Measurements from ENCODE around the gene CCDC141.
"Not testable (repeated sequence)": the region's sequence is repeated elsewhere in the genome, so short reads cannot be mapped to it uniquely, and the experiment has no call there.

CCDC141 gene

GRCh38 chr2:179020156-179020750 is 29.7 kb downstream of the CCDC141 start:
- Mint-ChIP-seq H3K4me3 (no peak overlapping the region), H3K27me3 (ENCODE audit: low read depth) (no peaks in the 10 kb centered on the region), H3K9me3 (peaks cover under 1% of the 10 kb centered on the region), H3K27ac (no peak overlapping the region), H3K4me1 (ENCODE audit: low read depth) (peaks cover 10% of the 10 kb centered on the region), H3K36me3 (ENCODE audit: low read depth) (peaks cover 1% of the 10 kb centered on the region)

GRCh38 chr2:179019260-179019659 is 30.7 kb downstream of the CCDC141 start:
- Mint-ChIP-seq H3K27me3 (ENCODE audit: low read depth) (no peaks in the 10 kb centered on the region), H3K36me3 (ENCODE audit: low read depth) (no peaks in the 10 kb centered on the region), H3K9me3 (peaks cover 6% of the 10 kb centered on the region), H3K27ac (no peak overlapping the region), H3K4me1 (ENCODE audit: low read depth) (peaks cover 5% of the 10 kb centered on the region), H3K4me3 (no peak overlapping the region)

- H3K36me3 Mint-ChIP-seq (ENCODE audit: low read depth): no peaks in the 10 kb centered on the region
Measured at GRCh38 chr2:179017773-179018357, 32.1 kb downstream of the CCDC141 start.

GRCh38 chr2:179014189-179014588 is 35.7 kb downstream of the CCDC141 start:
- H3K4me1 Mint-ChIP-seq (ENCODE audit: low read depth); H3K4me3 Mint-ChIP-seq; H3K27me3 Mint-ChIP-seq (ENCODE audit: low read depth); H3K36me3 Mint-ChIP-seq (ENCODE audit: low read depth); H3K27ac Mint-ChIP-seq: not testable (repeated sequence)
- H3K9me3 Mint-ChIP-seq: peaks cover 29% of the 10 kb centered on the region

More at GRCh38 chr2:179017773-179018357, 32.1 kb downstream of the CCDC141 start:
- no peak overlapping the region for H3K4me3 Mint-ChIP-seq
- H3K27me3 Mint-ChIP-seq (ENCODE audit: low read depth): no peaks in the 10 kb centered on the region
- H3K4me1 Mint-ChIP-seq (ENCODE audit: low read depth): peaks cover 5% of the 10 kb centered on the region
- H3K27ac Mint-ChIP-seq: no peak overlapping the region
- H3K9me3 Mint-ChIP-seq: peaks cover 15% of the 10 kb centered on the region

- no peaks in the 10 kb centered on the region for H3K27me3 Mint-ChIP-seq (ENCODE audit: low read depth)
- peaks cover 10% of the 10 kb centered on the region for H3K9me3 Mint-ChIP-seq
Measured at GRCh38 chr2:179005976-179006375, 44.0 kb downstream of the CCDC141 start.

GRCh38 chr2:178999476-178999875 is 50.5 kb downstream of the CCDC141 start:
- Mint-ChIP-seq H3K4me3 (no peak overlapping the region), H3K27me3 (ENCODE audit: low read depth) (no peaks in the 10 kb centered on the region), H3K27ac (no peak overlapping the region), H3K36me3 (ENCODE audit: low read depth) (no peaks in the 10 kb centered on the region), H3K9me3 (peaks cover 5% of the 10 kb centered on the region), H3K4me1 (ENCODE audit: low read depth) (peaks cover 3% of the 10 kb centered on the region)

More at GRCh38 chr2:179005976-179006375, 44.0 kb downstream of the CCDC141 start:
- Mint-ChIP-seq H3K36me3 (ENCODE audit: low read depth) (peaks cover 2% of the 10 kb centered on the region), H3K4me3 (no peak overlapping the region), H3K4me1 (ENCODE audit: low read depth) (no peaks in the 10 kb centered on the region), H3K27ac (no peak overlapping the region)

- Mint-ChIP-seq H3K27ac (no peak overlapping the region), H3K9me3 (peaks cover 5% of the 10 kb centered on the region), H3K27me3 (ENCODE audit: low read depth) (no peaks in the 10 kb centered on the region), H3K36me3 (ENCODE audit: low read depth) (no peaks in the 10 kb centered on the region), H3K4me1 (ENCODE audit: low read depth) (peaks cover 3% of the 10 kb centered on the region), H3K4me3 (no peak overlapping the region)
Measured at GRCh38 chr2:178998539-178998938, 51.4 kb downstream of the CCDC141 start.

- no peaks in the 10 kb centered on the region for H3K36me3 Mint-ChIP-seq (ENCODE audit: low read depth)
- no peak overlapping the region for H3K4me3 Mint-ChIP-seq
- H3K4me1 Mint-ChIP-seq (ENCODE audit: low read depth): peaks cover 3% of the 10 kb centered on the region
- peaks cover 5% of the 10 kb centered on the region for H3K9me3 Mint-ChIP-seq
- no peak overlapping the region for H3K27ac Mint-ChIP-seq
- H3K27me3 Mint-ChIP-seq (ENCODE audit: low read depth): no peaks in the 10 kb centered on the region
Measured at GRCh38 chr2:178997477-178997876, 52.5 kb downstream of the CCDC141 start.

- Mint-ChIP-seq H3K9me3 (peaks cover 5% of the 10 kb centered on the region), H3K36me3 (ENCODE audit: low read depth) (no peaks in the 10 kb centered on the region), H3K4me1 (ENCODE audit: low read depth) (peaks cover 3% of the 10 kb centered on the region), H3K4me3 (no peak overlapping the region), H3K27ac (no peak overlapping the region), H3K27me3 (ENCODE audit: low read depth) (no peaks in the 10 kb centered on the region)
Measured at GRCh38 chr2:178997067-178997466, 52.9 kb downstream of the CCDC141 start.

- H3K4me3 Mint-ChIP-seq: no peak overlapping the region
- peaks cover 5% of the 10 kb centered on the region for H3K9me3 Mint-ChIP-seq
- H3K27ac Mint-ChIP-seq: no peak overlapping the region
- no peaks in the 10 kb centered on the region for H3K27me3 Mint-ChIP-seq (ENCODE audit: low read depth)
- H3K4me1 Mint-ChIP-seq (ENCODE audit: low read depth): peaks cover 8% of the 10 kb centered on the region
- H3K36me3 Mint-ChIP-seq (ENCODE audit: low read depth): no peaks in the 10 kb centered on the region
Measured at GRCh38 chr2:178994264-178994663, 55.7 kb downstream of the CCDC141 start.

GRCh38 chr2:178993788-178994187 is 56.1 kb downstream of the CCDC141 start:
- H3K9me3 Mint-ChIP-seq: peaks cover 5% of the 10 kb centered on the region
- H3K4me3 Mint-ChIP-seq: no peak overlapping the region
- H3K36me3 Mint-ChIP-seq (ENCODE audit: low read depth): no peaks in the 10 kb centered on the region
- H3K27me3 Mint-ChIP-seq (ENCODE audit: low read depth): no peaks in the 10 kb centered on the region
- H3K27ac Mint-ChIP-seq: no peak overlapping the region
- peaks cover 8% of the 10 kb centered on the region for H3K4me1 Mint-ChIP-seq (ENCODE audit: low read depth)

GRCh38 chr2:178992719-178993118 is 57.2 kb downstream of the CCDC141 start:
- H3K4me1 Mint-ChIP-seq (ENCODE audit: low read depth); H3K4me3 Mint-ChIP-seq; H3K27me3 Mint-ChIP-seq (ENCODE audit: low read depth); H3K27ac Mint-ChIP-seq; H3K9me3 Mint-ChIP-seq; H3K36me3 Mint-ChIP-seq (ENCODE audit: low read depth): not testable (repeated sequence)

- H3K27ac Mint-ChIP-seq: no peak overlapping the region
Measured at GRCh38 chr2:178990533-178991241, 59.2 kb downstream of the CCDC141 start.

GRCh38 chr2:178989424-178989823 is 60.5 kb downstream of the CCDC141 start:
- H3K4me3 Mint-ChIP-seq; H3K27ac Mint-ChIP-seq; H3K9me3 Mint-ChIP-seq; H3K27me3 Mint-ChIP-seq (ENCODE audit: low read depth); H3K36me3 Mint-ChIP-seq (ENCODE audit: low read depth); H3K4me1 Mint-ChIP-seq (ENCODE audit: low read depth): not testable (repeated sequence)

More at GRCh38 chr2:178990533-178991241, 59.2 kb downstream of the CCDC141 start:
- no peak overlapping the region for H3K4me3 Mint-ChIP-seq
- H3K4me1 Mint-ChIP-seq (ENCODE audit: low read depth): peaks cover 5% of the 10 kb centered on the region
- H3K36me3 Mint-ChIP-seq (ENCODE audit: low read depth): no peaks in the 10 kb centered on the region
- peaks cover 5% of the 10 kb centered on the region for H3K9me3 Mint-ChIP-seq
- no peaks in the 10 kb centered on the region for H3K27me3 Mint-ChIP-seq (ENCODE audit: low read depth)

- H3K27ac Mint-ChIP-seq; H3K4me1 Mint-ChIP-seq (ENCODE audit: low read depth); H3K27me3 Mint-ChIP-seq (ENCODE audit: low read depth); H3K4me3 Mint-ChIP-seq; H3K36me3 Mint-ChIP-seq (ENCODE audit: low read depth); H3K9me3 Mint-ChIP-seq: not testable (repeated sequence)
Measured at GRCh38 chr2:178982652-178983051, 67.3 kb downstream of the CCDC141 start.
